SK-N-SH treated with all-trans-retinoic acid at 6 μM for 48 hours (cell line): Measurements from ENCODE around the gene TMPRSS6.

ENCODE experiments used
- ARNTL ChIP-seq: fragments of 450-650 bp; formaldehyde crosslinking; IDR thresholded peaks from 2 replicates; pipeline ENCODE4 v1.5.0; 2020; ENCODE audit warnings: low read depth, mild to moderate bottlenecking, moderate library complexity, borderline replicate concordance
- PPARA ChIP-seq: fragments of 250-450 bp; sonication (Bioruptor Pico); IDR thresholded peaks from 2 replicates; pipeline ENCODE4 v1.5.0; 2020; ENCODE audit warnings: mild to moderate bottlenecking, borderline replicate concordance
- RARB ChIP-seq: fragments of 250-450 bp; sonication (Bioruptor Pico); IDR thresholded peaks from 2 replicates; pipeline ENCODE4 v1.8.0; 2021; ENCODE audit warnings: mild to moderate bottlenecking, moderate library complexity
- SNAI2 ChIP-seq: fragments of 250-450 bp; sonication (Bioruptor Pico); IDR thresholded peaks from 2 replicates; pipeline ENCODE4 v1.5.0; 2020; ENCODE audit warnings: mild to moderate bottlenecking, moderate library complexity
- TCF4 ChIP-seq: fragments of 250-450 bp; sonication (Bioruptor Pico); IDR thresholded peaks from 2 replicates; pipeline ENCODE4 v1.8.0; 2021; ENCODE audit warnings: mild to moderate bottlenecking, moderate library complexity, borderline replicate concordance
- ZC3H10 ChIP-seq: fragments of 250-450 bp; sonication (Bioruptor Pico); IDR thresholded peaks from 2 replicates; pipeline ENCODE4 v1.5.1; 2021; ENCODE audit warnings: mild to moderate bottlenecking, moderate library complexity
- ZFP30 ChIP-seq: fragments of 450-650 bp; formaldehyde crosslinking; IDR thresholded peaks from 2 replicates; pipeline ENCODE4 v1.5.0; 2022; ENCODE audit warnings: mild to moderate bottlenecking, moderate library complexity
- ZNF565 ChIP-seq: fragments of 450-650 bp; formaldehyde crosslinking; conservative IDR thresholded peaks from 2 replicates; pipeline ENCODE4 v1.5.0; 2020; ENCODE audit warnings: low read depth, mild to moderate bottlenecking, moderate library complexity
- ZNF8 ChIP-seq: fragments of 450-650 bp; formaldehyde crosslinking; IDR thresholded peaks from 2 replicates; pipeline ENCODE4 v1.5.0; 2020; ENCODE audit warnings: mild to moderate bottlenecking, moderate library complexity
- TF ChIP-seq, protein P1 (sequence below): fragments of 250-450 bp; sonication (Bioruptor Pico); IDR thresholded peaks from 2 replicates; pipeline ENCODE4 v1.5.0; 2020; ENCODE audit warnings: mild to moderate bottlenecking, moderate library complexity
- TF ChIP-seq, protein P2 (sequence below): fragments of 250-450 bp; sonication (Bioruptor Pico); IDR thresholded peaks from 2 replicates; pipeline ENCODE4 v1.8.0; 2020; ENCODE audit warnings: mild to moderate bottlenecking, moderate library complexity, borderline replicate concordance
- TF ChIP-seq, protein P3 (sequence below): fragments of 250-450 bp; sonication (Bioruptor Pico); IDR thresholded peaks from 2 replicates; pipeline ENCODE4 v1.5.1; 2021; ENCODE audit warnings: mild to moderate bottlenecking, moderate library complexity
- TF ChIP-seq, protein P4 (sequence below): fragments of 250-450 bp; sonication (Bioruptor Pico); IDR thresholded peaks from 2 replicates; pipeline ENCODE4 v1.8.0; 2021; ENCODE audit warnings: low read depth, mild to moderate bottlenecking, moderate library complexity, borderline replicate concordance

DNA sequence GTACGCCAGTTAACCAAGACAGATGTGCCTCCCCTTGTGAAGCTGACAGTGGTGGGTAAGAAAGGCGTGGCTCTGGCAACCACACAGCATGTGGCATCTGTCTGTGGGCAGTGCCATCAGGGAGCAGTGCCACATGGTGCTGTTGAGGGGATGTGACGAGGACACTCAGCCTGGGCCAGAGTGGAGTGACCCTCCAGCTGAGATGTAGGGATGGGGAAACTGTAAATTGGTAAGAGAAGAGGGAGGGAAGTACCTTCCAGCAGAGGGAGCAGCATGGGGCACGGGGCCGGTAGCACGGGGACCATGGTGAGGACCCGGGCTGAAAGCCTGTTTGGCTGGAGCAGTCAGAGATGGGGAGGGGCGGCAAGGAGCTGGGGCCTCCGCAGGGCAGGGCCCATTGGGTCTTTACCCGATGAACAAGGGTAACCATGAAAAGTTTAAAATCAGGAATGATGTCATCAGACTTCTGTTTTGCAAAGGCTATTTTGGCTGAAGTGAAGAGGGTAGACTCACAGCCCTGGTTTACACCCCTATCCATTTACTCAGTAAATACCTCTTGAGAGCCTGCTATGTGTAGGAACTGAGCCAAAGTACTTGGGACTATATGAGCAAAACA is 10.4 kb downstream of the TMPRSS6 start:
- TF ChIP-seq, protein P1, sequence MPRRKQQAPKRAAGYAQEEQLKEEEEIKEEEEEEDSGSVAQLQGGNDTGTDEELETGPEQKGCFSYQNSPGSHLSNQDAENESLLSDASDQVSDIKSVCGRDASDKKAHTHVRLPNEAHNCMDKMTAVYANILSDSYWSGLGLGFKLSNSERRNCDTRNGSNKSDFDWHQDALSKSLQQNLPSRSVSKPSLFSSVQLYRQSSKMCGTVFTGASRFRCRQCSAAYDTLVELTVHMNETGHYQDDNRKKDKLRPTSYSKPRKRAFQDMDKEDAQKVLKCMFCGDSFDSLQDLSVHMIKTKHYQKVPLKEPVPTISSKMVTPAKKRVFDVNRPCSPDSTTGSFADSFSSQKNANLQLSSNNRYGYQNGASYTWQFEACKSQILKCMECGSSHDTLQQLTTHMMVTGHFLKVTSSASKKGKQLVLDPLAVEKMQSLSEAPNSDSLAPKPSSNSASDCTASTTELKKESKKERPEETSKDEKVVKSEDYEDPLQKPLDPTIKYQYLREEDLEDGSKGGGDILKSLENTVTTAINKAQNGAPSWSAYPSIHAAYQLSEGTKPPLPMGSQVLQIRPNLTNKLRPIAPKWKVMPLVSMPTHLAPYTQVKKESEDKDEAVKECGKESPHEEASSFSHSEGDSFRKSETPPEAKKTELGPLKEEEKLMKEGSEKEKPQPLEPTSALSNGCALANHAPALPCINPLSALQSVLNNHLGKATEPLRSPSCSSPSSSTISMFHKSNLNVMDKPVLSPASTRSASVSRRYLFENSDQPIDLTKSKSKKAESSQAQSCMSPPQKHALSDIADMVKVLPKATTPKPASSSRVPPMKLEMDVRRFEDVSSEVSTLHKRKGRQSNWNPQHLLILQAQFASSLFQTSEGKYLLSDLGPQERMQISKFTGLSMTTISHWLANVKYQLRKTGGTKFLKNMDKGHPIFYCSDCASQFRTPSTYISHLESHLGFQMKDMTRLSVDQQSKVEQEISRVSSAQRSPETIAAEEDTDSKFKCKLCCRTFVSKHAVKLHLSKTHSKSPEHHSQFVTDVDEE (CRISPR knock-in tag), result no peak
- TF ChIP-seq, protein P2, sequence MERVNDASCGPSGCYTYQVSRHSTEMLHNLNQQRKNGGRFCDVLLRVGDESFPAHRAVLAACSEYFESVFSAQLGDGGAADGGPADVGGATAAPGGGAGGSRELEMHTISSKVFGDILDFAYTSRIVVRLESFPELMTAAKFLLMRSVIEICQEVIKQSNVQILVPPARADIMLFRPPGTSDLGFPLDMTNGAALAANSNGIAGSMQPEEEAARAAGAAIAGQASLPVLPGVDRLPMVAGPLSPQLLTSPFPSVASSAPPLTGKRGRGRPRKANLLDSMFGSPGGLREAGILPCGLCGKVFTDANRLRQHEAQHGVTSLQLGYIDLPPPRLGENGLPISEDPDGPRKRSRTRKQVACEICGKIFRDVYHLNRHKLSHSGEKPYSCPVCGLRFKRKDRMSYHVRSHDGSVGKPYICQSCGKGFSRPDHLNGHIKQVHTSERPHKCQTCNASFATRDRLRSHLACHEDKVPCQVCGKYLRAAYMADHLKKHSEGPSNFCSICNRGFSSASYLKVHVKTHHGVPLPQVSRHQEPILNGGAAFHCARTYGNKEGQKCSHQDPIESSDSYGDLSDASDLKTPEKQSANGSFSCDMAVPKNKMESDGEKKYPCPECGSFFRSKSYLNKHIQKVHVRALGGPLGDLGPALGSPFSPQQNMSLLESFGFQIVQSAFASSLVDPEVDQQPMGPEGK, result no peak
- TF ChIP-seq ZFP30 (CRISPR knock-in tag) (no peak), ARNTL (CRISPR knock-in tag) (no peak), RARB (CRISPR knock-in tag) (no peak), ZNF8 (CRISPR knock-in tag) (no peak), PPARA (no peak), ZC3H10 (CRISPR knock-in tag) (no peak), SNAI2 (CRISPR knock-in tag) (no peak), TCF4 (CRISPR knock-in tag) (no peak), ZNF565 (CRISPR knock-in tag) (no peak)
- TF ChIP-seq, protein P3, sequence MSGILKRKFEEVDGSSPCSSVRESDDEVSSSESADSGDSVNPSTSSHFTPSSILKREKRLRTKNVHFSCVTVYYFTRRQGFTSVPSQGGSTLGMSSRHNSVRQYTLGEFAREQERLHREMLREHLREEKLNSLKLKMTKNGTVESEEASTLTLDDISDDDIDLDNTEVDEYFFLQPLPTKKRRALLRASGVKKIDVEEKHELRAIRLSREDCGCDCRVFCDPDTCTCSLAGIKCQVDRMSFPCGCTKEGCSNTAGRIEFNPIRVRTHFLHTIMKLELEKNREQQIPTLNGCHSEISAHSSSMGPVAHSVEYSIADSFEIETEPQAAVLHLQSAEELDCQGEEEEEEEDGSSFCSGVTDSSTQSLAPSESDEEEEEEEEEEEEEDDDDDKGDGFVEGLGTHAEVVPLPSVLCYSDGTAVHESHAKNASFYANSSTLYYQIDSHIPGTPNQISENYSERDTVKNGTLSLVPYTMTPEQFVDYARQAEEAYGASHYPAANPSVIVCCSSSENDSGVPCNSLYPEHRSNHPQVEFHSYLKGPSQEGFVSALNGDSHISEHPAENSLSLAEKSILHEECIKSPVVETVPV (CRISPR knock-in tag), result no peak
- TF ChIP-seq, protein P4, sequence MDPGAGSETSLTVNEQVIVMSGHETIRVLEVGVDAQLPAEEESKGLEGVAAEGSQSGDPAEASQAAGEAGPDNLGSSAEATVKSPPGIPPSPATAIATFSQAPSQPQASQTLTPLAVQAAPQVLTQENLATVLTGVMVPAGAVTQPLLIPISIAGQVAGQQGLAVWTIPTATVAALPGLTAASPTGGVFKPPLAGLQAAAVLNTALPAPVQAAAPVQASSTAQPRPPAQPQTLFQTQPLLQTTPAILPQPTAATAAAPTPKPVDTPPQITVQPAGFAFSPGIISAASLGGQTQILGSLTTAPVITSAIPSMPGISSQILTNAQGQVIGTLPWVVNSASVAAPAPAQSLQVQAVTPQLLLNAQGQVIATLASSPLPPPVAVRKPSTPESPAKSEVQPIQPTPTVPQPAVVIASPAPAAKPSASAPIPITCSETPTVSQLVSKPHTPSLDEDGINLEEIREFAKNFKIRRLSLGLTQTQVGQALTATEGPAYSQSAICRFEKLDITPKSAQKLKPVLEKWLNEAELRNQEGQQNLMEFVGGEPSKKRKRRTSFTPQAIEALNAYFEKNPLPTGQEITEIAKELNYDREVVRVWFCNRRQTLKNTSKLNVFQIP (CRISPR knock-in tag), result no peak
